GM10847 (cell line): ENCODE data around the gene ANP32A.

ENCODE experiments used
- POLR2A ChIP-seq: IDR thresholded peaks from 2 replicates; pipeline ENCODE4 v1.6.1; 2011; ENCODE audit not compliant: insufficient read length; ENCODE audit errors: extremely low read depth

Gene ANP32A

DNA sequence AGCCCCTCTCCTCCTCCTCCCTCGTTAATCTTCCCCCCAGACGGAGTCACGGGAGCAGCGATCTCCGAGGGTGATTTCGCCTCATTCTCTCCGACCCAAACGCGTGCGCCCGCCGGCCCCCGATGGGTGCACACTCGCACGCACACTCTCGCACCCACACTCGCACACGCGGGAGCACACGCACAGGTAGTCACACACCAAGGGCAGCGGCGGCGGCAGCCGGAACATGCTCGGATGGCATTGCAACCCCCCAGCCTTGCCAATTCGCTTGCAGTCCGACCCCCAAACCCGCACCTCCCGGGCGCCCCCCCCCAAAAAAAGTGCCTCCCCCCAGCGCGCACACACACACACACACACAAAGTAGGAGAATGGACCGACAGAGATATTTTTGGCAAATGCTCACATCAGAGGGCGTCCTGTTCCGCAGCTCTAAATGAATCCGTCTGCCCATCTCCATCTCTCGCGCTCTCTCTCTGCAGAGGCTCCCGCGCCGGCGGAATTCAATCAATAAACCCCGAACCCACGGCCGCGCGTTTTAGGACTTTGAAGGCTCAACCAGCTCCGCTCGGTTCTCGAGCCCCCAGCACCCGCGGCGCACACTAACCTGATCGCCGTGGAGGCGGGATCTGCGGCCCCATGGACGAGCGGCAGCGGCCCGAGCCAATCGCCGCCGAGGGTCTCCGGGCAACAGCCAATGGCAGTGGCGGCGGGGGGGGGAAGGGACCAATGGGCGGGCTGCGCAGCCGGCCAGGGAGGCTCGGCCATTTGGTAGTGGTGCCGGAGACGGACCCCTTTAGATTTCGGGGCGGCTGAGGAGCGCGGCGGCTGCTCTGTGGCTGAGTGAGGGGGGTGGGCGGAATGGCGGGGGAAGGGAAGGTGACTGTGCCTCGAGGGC lies at the start of gene ANP32A:
ANP32A (minus strand) TSS at position 601 of the 895 bp plus-strand sequence; CDS start at position 457, 144 bp downstream.
- TF ChIP-seq POLR2A: peak; percentile 33

DNA sequence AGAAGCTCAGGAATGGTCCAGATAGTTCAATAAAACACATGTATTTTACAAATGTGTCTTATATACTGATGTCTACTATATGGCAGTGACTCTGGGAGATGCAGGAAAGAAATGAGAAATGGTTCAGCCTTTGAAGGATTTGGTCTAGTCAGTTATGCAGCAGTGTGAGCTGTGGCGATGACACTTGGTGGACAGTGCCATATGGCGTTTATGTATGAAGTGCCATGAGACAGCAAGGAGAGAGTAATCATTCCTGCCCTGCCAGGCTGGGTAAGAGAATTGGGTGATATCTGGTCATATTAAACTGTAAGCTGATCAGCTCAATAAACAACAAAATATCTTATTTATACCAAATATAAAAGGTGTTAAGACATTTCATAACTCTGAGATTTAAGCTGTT lies 47.6 kb upstream of the ANP32A start:
- no peak for TF ChIP-seq POLR2A

GRCh38 chr15:68862415-68862814 lies 41.7 kb upstream of the ANP32A start:
- no peak for TF ChIP-seq POLR2A

- no peak for TF ChIP-seq POLR2A
Measured at GRCh38 chr15:68852461-68852860, 31.8 kb upstream of the ANP32A start.

DNA sequence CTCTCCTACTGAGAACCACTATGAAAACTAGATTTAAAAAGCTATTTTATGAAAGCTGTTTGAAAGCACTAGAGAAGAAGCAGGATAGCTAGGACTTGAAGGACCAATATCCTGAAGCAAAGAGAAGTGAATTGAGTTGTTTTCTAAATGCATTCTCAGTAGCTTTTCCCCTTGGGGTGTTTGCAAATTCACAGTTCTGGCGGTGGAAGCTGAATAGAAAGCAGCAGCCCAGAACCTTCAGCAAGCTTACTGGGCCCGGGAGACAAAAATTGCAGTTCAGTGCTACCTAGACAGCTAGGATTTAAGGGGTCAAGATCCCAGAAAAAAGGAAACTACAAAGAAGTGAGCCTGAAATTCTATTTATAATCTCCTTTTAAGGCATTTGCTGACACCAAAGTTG lies 31.3 kb upstream of the ANP32A start:
- no peak for TF ChIP-seq POLR2A

- TF ChIP-seq POLR2A: no peak
Measured at GRCh38 chr15:68849497-68849896, 28.8 kb upstream of the ANP32A start.

DNA sequence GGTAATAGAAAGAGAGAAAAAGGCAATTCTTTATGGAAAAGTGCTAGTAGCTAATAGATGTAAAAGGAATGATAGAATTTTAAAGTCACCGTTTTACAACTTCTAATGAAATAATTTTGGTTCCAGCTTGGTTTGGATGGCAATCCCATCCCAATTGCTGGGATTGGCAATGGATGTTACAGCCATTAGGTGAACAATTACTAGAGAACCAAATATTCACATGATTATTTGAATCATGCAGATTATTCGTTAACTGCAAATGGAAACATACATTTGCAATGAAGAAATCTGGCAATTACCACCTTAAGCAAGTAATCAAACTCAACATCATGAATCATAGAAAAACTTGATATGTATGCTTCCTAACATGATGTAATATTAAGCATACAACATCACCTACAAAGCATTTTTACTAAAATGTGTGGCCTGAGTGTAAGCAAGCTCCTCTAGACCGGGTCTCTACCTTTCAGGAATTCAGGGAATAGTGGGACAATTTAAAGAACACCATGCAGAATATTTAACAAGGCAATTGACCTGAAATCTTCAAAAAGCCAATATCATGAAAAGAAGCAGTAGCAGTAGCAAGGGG lies 26.2 kb upstream of the ANP32A start:
- TF ChIP-seq POLR2A: no peak

GRCh38 chr15:68844856-68845550 lies 24.3 kb upstream of the ANP32A start:
- TF ChIP-seq POLR2A: no peak

DNA sequence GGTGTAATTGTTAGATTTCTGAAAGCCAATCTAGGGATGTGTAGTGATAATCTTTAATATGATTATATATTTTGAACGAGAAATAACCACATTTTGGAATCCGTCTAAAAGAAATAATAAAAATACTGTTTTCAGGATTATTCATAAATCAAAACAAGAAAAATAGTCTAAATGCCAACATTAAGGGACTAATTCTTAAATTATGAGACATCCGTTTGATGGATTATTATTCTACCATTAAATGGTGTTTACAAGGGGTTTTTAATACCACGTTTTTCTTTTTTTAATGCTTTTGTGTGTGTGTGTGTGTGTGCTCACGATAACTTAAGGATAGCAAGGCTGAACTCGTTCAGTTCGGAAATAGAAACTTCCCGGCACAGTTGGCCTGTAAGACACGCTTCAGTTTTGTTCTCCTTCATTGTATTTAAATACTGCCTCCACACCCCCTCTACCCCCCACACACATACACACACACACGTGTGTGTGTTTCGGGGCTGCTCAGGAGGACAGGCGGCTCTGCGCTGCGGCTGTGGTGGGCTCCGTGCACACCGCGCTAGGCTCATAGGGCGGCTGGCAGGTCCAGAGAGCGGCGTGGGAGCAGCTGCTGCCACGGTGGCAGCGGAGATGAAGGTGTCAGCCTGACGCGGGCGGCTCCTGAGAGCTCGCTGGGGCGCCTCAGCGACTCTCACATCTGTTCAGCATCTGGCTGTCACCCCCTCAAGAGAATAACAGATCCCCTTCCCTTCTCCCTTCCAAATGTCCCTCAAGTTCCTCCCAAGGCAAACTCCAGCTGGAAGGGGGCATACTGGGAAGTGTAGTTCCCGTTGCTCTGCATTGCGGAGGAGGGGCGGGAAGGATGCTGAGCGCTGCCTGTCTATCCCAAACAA lies 23.0 kb upstream of the ANP32A start:
- no peak for TF ChIP-seq POLR2A

- TF ChIP-seq POLR2A: no peak
Measured at GRCh38 chr15:68842958-68843357, 22.3 kb upstream of the ANP32A start.

DNA sequence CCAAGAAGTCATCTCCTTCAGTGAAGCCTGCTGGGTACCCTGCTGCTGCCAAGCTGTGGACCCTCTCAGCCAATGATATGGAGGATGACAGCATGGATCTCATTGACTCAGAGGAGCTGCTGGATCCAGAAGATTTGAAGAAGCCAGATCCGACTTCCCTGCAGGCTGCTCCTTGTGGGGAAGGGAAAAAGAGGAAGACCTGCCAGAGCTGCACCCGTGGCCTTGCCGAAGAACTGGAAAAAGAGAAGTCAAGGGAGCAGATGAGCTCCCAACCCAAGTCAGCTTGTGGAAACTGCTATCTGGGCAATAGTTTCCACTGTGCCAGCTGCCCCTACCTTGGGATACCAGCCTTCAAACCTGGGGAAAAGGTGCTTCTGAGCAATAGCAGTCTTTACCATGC lies 13.7 kb upstream of the ANP32A start:
- no peak for TF ChIP-seq POLR2A

DNA sequence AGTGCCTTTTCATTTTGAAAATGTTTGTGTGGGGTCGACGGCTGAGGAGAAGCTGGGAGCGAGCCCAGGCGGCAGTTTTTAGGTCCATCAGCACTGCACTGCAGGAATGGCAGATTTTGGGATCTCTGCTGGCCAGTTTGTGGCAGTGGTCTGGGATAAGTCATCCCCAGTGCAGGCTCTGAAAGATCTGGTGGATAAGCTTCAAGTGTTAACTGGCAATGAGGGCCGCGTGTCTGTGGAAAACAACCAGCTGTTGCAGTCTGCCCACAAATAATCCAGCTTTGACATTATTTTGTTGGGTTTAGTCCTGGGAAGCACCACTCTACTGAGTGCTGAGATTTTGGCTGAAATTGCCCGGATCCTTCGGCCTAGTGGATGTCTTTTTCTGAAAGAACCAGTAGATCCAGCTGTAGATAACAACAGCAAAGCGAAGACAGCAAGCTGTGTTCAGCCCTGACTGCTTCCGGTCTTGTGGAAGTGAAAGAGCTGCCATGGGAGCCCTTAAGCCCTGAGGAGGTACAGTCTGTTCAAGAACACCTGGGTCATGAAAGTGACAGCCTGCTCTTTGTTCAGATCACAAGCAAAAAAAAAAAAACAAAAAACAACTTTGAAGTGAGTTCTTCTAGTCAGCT lies 13.1 kb upstream of the ANP32A start:
- no peak for TF ChIP-seq POLR2A

- TF ChIP-seq POLR2A: no peak
Measured at GRCh38 chr15:68830141-68830785, 9.6 kb upstream of the ANP32A start.

- TF ChIP-seq POLR2A: no peak
Measured at GRCh38 chr15:68829068-68829467, 8.4 kb upstream of the ANP32A start.
